GM23338 (cell line): ENCODE data around the gene WDR91. TPM values are rescaled to one million over a fixed set of nuclear protein-coding genes. Genes with fewer than 3 reads are reported as not detected.

ENCODE experiments used
- ATAC-seq: fragments of 200-7000 bp; cut with Tn5 transposase; 3 replicates; pipeline ENCODE4 v1.9.1; 2020
- DNase-seq: peaks from one replicate; pipeline ENCODE4 v3.0.0-alpha.2; 2015; ENCODE audit warnings: low spot score
- H2AFZ ChIP-seq: fragments of 200-600 bp; sonication (generic); 2 replicates; pipeline ENCODE4 v1.8.0; 2016; ENCODE audit warnings: antibody characterized with exemption, mild to moderate bottlenecking, moderate library complexity
- H3F3A ChIP-seq: fragments of 200-600 bp; sonication (generic); replicated peaks from 2 replicates; pipeline ENCODE4 v1.8.0; 2017; ENCODE audit warnings: antibody characterized with exemption, mixed run types, low read depth
- H3K27ac ChIP-seq: fragments of 200-600 bp; sonication (generic); 2 replicates; pipeline ENCODE4 v1.6.1; 2016; ENCODE audit warnings: low read depth
- H3K27me3 ChIP-seq: fragments of 200-600 bp; sonication (generic); 2 replicates; pipeline ENCODE4 v1.8.0; 2016; ENCODE audit warnings: mild to moderate bottlenecking, mixed run types, moderate library complexity; ENCODE audit not compliant: insufficient read depth
- H3K36me3 ChIP-seq: fragments of 200-600 bp; sonication (generic); 2 replicates; pipeline ENCODE4 v1.8.0; 2016; ENCODE audit warnings: mild to moderate bottlenecking; ENCODE audit not compliant: insufficient read depth
- H3K4me1 ChIP-seq: fragments of 200-600 bp; sonication (generic); 2 replicates; pipeline ENCODE4 v1.8.0; 2016; ENCODE audit warnings: mild to moderate bottlenecking, moderate library complexity; ENCODE audit not compliant: insufficient read depth
- H3K4me2 ChIP-seq: fragments of 200-600 bp; sonication (generic); 2 replicates; pipeline ENCODE4 v1.7.1; 2017; ENCODE audit warnings: mixed run types
- H3K4me3 ChIP-seq: fragments of 200-600 bp; sonication (generic); 2 replicates; pipeline ENCODE4 v1.6.1; 2016; ENCODE audit warnings: mixed run types
- H3K79me2 ChIP-seq: fragments of 200-600 bp; sonication (generic); replicated peaks from 2 replicates; pipeline ENCODE4 v1.8.0; 2017; ENCODE audit warnings: mild to moderate bottlenecking; ENCODE audit not compliant: insufficient read depth
- H3K9me2 ChIP-seq: fragments of 200-600 bp; sonication (generic); 2 replicates; pipeline ENCODE4 v1.8.0; 2017; ENCODE audit not compliant: insufficient read depth
- H4K20me1 ChIP-seq: fragments of 200-600 bp; sonication (generic); replicated peaks from 2 replicates; pipeline ENCODE4 v1.8.0; 2017; ENCODE audit warnings: mild to moderate bottlenecking; ENCODE audit not compliant: insufficient read depth
- H3K27ac Mint-ChIP-seq: 2 replicates; pipeline ENCODE4 v1.8.0; 2020; ENCODE audit warnings: inconsistent platforms, mild to moderate bottlenecking, moderate library complexity, mixed read lengths
- H3K27me3 Mint-ChIP-seq: 3 replicates; pipeline ENCODE4 v1.8.0; 2022; ENCODE audit warnings: low read depth, mild to moderate bottlenecking, moderate library complexity, mixed read lengths, inconsistent platforms; ENCODE audit not compliant: insufficient read depth, poor library complexity
- H3K36me3 Mint-ChIP-seq: 3 replicates; pipeline ENCODE4 v1.8.0; 2021; ENCODE audit warnings: low read depth, mild to moderate bottlenecking, inconsistent platforms, moderate library complexity, mixed read lengths
- H3K4me1 Mint-ChIP-seq: 3 replicates; pipeline ENCODE4 v1.8.0; 2020; ENCODE audit warnings: mild to moderate bottlenecking, inconsistent platforms, mixed read lengths
- H3K4me3 Mint-ChIP-seq: 3 replicates; pipeline ENCODE4 v1.8.0; 2021; ENCODE audit warnings: moderate library complexity, mild to moderate bottlenecking, inconsistent platforms, mixed read lengths
- H3K9me3 Mint-ChIP-seq: 3 replicates; pipeline ENCODE4 v1.8.0; 2020; ENCODE audit warnings: moderate library complexity, mild to moderate bottlenecking, inconsistent platforms, mixed read lengths
- CREB1 ChIP-seq: fragments of 250-450 bp; sonication (Bioruptor Pico); IDR thresholded peaks from 2 replicates; pipeline ENCODE4 v1.5.0; 2020; ENCODE audit warnings: low read depth, mild to moderate bottlenecking, moderate library complexity
- EZH2 ChIP-seq: fragments of 200-600 bp; sonication (generic); IDR thresholded peaks from one replicate; pipeline ENCODE4 v1.8.0; 2017; ENCODE audit warnings: antibody characterized with exemption, mild to moderate bottlenecking, low read depth; ENCODE audit not compliant: unreplicated experiment
- JUNB ChIP-seq: IDR thresholded peaks from one replicate; pipeline ENCODE4 v1.6.1; 2016; ENCODE audit warnings: antibody characterized with exemption; ENCODE audit not compliant: unreplicated experiment
- NANOG ChIP-seq: IDR thresholded peaks from 2 replicates; pipeline ENCODE4 v1.6.1; 2016; ENCODE audit warnings: antibody characterized with exemption, borderline replicate concordance
- POLR2AphosphoS5 ChIP-seq: IDR thresholded peaks from 2 replicates; pipeline ENCODE4 v1.6.1; 2016; ENCODE audit warnings: antibody characterized with exemption, low read depth
- ZNF114 ChIP-seq: fragments of 250-450 bp; sonication (Bioruptor Pico); IDR thresholded peaks from 2 replicates; pipeline ENCODE4 v1.5.0; 2020; ENCODE audit warnings: mild to moderate bottlenecking, moderate library complexity
- ZNF331 ChIP-seq: fragments of 250-450 bp; sonication (Bioruptor Pico); IDR thresholded peaks from 2 replicates; pipeline ENCODE4 v1.5.0; 2020; ENCODE audit warnings: low read depth, mild to moderate bottlenecking, moderate library complexity
- ZNF462 ChIP-seq: fragments of 250-450 bp; sonication (Bioruptor Pico); IDR thresholded peaks from 2 replicates; pipeline ENCODE4 v1.5.0; 2020; ENCODE audit warnings: mild to moderate bottlenecking, moderate library complexity
- polyA plus RNA-seq: library from polyadenylated mRNA; unstranded; fragments of >200 nt; fragmentation: Nextera tagmentation; extraction: Ambion mirVana; gene quantifications from 2 replicates; pipeline ENCODE4 v1.2.1, GENCODE V29; 2016
- total RNA-seq: library from RNA; depleted of rRNA; stranded (reverse); fragments of >200 nt; shearing (Covaris generic); gene quantifications from 2 replicates; pipeline ENCODE4 v1.2.3, GENCODE V29; 2014
- TF ChIP-seq, protein P1 (sequence below): IDR thresholded peaks from 2 replicates; pipeline ENCODE4 v1.6.1; 2016; ENCODE audit warnings: antibody characterized with exemption
- TF ChIP-seq, protein P2 (sequence below), 2 experiments: fragments of 200-600 bp in 1 of 2; sonication (generic) in 1 of 2; conservative IDR thresholded peaks; 2 replicates each; pipeline versions ENCODE4 v1.5.1 to v1.6.1; 2016 to 2017; ENCODE audit warnings: antibody characterized with exemption in 2 of 2, low read depth in 2 of 2, mild to moderate bottlenecking in 2 of 2, moderate library complexity in 1 of 2

Gene WDR91
- total and polyA plus RNA-seq, 2 experiments from 2014 or later: 5.8 to 32.6 TPM

DNA sequence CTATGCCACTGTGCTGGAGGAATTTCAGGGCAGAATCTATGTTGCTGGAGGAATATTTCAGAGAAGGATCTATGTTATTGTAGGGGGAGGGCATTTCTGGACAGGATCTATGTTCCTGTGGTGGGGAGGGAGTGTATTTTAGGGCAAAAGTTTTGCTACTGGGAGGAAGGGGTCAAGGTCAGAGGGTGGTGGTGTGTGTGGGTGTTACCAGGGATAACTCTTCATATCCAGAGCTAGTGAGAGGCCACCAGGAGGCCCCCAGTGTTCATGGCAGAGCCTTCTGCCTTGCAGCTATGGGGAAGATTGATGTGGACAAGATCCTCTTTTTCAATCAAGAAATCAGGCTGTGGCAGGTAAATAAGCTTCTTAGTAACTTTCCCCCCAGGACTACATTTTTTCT lies 20.4 kb upstream of the WDR91 start:
- no peaks in the 10 kb centered on the region for H3K4me1 Mint-ChIP-seq
- H3K4me3 Mint-ChIP-seq: no peak overlapping the region
- Histone ChIP-seq H4K20me1 (no peaks in the 10 kb centered on the region), H3K4me1 (no peaks in the 10 kb centered on the region), H3F3A (0 out of 2 replicates have a peak, but pooled peaks cover 3% of the 10 kb centered on the region), H3K27me3 (no peaks in the 10 kb centered on the region), H3K27ac (no peak overlapping the region), H3K79me2 (no peaks in the 10 kb centered on the region), H3K4me2 (no peak overlapping the region), H3K36me3 (no peaks in the 10 kb centered on the region), H3K9me2 (0 out of 2 replicates have a peak, but pooled peaks cover 7% of the 10 kb centered on the region), H3K4me3 (no peak overlapping the region), H2AFZ (no peak overlapping the region)
- no peaks in the 10 kb centered on the region for H3K9me3 Mint-ChIP-seq
- DNase-seq: no peak
- ATAC-seq: no peak
- H3K36me3 Mint-ChIP-seq: no peaks in the 10 kb centered on the region; the same call in 2 of the 3 replicates
- H3K27me3 Mint-ChIP-seq: no peaks in the 10 kb centered on the region
- H3K27ac Mint-ChIP-seq: no peak overlapping the region
- no peak for TF ChIP-seq EZH2
- no peak for TF ChIP-seq CREB1 (CRISPR knock-in tag)
- no peak for TF ChIP-seq ZNF462 (CRISPR knock-in tag)
- no peak for TF ChIP-seq NANOG
- TF ChIP-seq, protein P1, sequence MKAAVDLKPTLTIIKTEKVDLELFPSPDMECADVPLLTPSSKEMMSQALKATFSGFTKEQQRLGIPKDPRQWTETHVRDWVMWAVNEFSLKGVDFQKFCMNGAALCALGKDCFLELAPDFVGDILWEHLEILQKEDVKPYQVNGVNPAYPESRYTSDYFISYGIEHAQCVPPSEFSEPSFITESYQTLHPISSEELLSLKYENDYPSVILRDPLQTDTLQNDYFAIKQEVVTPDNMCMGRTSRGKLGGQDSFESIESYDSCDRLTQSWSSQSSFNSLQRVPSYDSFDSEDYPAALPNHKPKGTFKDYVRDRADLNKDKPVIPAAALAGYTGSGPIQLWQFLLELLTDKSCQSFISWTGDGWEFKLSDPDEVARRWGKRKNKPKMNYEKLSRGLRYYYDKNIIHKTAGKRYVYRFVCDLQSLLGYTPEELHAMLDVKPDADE: no peak
- no peak for TF ChIP-seq ZNF114 (CRISPR knock-in tag)
- TF ChIP-seq, protein P2, sequence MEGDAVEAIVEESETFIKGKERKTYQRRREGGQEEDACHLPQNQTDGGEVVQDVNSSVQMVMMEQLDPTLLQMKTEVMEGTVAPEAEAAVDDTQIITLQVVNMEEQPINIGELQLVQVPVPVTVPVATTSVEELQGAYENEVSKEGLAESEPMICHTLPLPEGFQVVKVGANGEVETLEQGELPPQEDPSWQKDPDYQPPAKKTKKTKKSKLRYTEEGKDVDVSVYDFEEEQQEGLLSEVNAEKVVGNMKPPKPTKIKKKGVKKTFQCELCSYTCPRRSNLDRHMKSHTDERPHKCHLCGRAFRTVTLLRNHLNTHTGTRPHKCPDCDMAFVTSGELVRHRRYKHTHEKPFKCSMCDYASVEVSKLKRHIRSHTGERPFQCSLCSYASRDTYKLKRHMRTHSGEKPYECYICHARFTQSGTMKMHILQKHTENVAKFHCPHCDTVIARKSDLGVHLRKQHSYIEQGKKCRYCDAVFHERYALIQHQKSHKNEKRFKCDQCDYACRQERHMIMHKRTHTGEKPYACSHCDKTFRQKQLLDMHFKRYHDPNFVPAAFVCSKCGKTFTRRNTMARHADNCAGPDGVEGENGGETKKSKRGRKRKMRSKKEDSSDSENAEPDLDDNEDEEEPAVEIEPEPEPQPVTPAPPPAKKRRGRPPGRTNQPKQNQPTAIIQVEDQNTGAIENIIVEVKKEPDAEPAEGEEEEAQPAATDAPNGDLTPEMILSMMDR (conservative IDR thresholded peaks at IDR 0.05; ENCODE audit: low read depth in 2 of 2): no peak
- no peak for TF ChIP-seq JUNB
- TF ChIP-seq ZNF331: no peak
- no peak for TF ChIP-seq POLR2AphosphoS5
